EL (cell line): ENCODE measurements around the gene PTCHD1.

Source experiments
- DNase-seq: peaks from one replicate; pipeline ENCODE4 v3.0.0-alpha.2; 2016

PTCHD1 gene

DNA sequence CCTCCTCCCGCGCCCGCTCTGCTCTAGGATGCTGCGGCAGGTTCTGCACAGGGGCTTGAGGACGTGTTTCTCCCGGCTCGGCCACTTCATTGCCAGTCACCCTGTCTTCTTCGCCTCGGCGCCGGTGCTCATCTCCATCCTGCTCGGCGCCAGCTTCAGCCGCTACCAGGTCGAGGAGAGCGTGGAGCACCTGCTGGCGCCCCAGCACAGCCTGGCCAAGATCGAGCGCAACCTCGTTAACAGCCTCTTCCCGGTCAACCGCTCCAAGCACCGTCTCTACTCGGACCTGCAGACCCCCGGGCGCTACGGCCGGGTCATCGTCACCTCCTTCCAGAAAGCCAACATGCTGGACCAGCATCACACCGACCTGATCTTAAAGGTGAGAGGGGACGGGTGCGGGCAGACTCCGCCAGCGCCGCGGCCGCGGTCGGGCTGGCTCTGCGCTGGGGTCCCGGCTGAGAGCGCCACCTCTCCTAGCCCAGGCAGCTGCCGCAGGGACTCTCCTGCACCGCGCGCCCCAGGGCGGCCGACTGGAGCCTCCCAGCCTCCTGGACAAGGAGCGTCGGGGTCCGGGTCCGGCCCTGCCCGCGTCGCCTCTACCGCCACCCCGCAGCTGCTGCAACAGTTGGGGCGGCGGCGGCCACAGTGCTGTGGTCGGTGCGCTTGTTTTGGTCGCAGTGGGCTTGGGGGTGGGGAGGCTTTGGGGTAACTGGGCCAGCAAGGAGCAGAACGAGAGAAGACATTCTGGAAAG lies at the start of gene PTCHD1:
PTCHD1 (plus strand) TSS at position 2 of the 752 bp plus-strand sequence; CDS start at position 29, 27 bp downstream.
- no peak for DNase-seq

DNA sequence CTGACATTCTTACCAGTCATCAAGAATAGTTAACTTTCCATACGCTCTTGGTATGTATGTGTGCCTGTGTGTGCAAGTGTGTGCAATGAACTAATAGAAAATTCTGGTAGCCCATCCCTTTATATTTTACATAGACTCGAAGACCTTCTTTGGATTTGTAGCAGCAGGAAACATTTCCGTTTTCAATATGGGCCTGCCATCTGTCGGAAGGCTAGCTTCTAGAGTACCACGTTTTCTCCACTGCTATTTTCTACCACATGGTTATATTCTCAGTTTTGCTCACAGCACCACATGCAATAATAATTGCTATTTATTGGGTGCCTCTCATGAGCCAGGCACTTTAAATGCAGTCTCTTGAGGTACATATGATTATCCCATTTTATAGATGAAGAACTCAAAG lies 47.9 kb upstream of the PTCHD1 start:
- no peak for DNase-seq

DNA sequence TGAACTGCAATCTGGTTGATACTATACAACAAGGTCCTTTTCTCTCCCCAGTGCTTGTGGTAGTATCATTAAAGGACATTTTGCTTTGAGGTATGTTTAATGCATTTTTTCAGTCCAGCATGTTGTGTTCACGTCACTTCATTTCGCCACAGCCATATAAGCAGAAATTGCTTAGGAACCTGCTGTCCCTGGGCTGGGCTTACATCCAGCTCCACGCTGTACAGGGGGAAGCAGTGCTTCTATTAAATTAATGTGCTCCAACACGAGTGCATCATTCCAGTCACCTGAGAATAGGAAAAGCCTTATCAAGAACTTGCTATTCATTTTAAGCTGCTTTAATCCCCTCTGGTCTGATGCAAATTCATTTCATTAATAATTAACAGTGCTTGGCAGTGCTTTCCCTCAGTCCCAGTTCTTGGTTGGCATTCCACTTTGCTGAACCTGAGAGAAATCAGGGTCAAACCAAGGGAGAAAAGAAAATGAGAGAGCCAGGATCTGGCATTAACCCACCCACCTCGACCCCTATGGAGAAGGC lies 47.4 kb upstream of the PTCHD1 start:
- DNase-seq = no peak

DNA sequence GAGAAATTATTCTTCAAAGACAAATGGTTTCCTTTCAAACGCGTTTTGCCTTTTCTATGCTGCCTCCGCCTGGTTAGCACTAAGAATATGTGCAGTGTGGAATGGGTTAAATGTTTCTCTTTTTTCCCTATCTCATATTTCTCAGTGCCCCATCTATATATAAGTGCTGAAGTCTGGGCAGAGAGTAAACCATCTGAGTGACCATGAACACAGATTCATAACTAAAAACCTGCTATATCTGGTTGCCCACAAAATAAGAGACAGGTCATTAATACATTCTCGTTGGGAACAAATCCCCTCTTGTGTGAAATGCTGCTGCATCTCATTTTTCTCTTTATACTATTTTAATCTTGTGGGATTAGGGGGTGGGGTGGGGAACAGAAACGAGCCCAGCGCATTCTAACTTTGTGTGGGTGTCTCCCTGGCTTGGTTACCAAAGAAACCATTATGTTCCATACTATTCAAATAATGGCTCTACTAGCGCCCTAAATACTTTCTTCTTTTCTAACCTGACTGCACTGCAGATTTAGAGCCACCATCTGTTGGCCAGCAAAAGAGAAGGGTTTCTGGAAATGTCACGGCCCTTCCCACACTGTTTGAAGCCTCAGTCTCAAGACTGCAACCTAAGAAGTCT lies 42.2 kb upstream of the PTCHD1 start:
- no peak for DNase-seq

DNA sequence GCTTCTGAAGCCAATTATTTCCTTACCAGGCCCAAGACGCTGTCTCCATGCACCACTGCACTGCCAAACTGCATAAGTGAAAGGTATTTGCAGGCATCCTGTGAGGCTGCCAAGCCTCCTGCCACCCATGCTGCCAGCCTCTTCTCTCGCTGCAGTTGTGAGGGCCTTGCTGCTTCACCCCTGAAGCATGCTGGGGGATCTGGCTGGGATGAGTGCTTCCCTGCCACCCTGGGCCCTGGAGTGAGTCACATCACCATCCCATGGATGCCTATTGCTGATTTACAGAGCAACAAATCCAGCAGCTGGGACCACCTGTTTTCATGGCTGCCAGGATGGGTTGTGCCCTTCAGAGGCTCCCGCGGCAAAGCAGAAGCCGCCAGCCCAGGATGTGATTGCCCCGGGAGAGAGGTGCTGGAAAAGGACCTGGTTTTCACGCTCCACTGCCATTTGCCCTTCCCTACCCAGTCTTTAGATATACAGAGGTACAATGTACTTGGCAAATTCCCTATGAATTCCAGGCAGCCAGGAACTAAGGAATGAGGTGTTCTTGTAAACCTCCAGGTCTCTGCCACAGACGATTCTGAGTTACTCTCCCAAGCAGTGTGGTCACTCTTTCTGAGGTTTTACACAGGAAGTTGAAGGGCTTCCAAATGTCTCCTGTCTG lies 41.5 kb upstream of the PTCHD1 start:
- DNase-seq = peak; percentile 1

DNA sequence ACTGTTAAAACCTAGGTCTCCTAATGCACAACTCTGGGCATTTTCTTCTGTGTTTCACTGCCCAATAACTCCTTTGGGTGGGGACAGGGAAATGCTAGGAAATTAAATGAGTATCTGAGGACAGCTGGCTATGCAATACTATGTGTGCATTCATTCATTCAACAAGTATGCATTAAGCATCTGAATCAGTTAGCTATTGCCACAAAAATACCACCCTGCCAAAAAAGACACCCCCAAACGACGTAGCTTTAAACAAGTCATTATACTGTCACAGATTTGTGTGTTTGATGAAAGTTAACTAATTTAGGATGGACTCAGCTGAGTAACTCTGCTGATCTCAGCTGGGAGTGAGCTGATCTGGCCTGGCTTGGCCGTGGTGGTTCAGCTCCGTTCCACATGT lies 29.8 kb upstream of the PTCHD1 start:
- DNase-seq = no peak

DNA sequence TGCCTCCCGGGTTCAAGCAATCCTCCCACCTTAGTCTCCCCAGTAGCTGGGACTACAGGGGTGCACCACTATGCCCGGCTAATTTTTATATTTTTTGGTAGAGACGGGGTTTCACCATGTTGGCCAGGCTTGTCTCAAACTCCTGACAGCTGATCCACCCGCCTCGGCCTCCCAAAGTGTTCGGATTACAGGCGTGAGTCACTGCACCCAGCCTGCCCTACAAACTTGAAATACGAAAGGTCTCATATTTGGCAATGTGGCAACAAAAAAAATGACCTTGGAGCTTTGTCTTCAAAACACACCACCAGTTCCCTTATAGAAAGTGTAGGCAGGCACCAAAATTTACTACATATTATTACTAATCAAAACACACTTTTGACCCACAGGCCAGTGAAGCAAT lies 22.9 kb upstream of the PTCHD1 start:
- DNase-seq = no peak

DNA sequence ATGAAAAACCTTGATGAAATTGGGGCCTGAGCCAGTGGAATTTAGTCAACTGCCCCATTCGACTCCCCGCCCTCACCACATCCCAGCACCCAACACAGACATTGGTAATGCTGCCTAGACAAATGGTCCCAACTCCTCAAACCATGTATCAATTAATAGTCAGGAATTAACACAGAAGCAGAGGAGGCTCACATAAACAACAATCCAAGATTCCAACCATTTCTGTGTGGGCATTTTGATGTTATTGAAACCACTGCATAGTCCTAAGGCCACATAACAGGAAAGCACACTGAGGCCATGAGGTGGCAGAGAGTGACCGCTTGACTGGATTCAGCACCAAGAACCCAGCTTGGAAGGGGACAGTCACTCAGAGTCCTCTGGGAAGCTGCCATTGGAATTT lies 22.5 kb upstream of the PTCHD1 start:
- DNase-seq = no peak

DNA sequence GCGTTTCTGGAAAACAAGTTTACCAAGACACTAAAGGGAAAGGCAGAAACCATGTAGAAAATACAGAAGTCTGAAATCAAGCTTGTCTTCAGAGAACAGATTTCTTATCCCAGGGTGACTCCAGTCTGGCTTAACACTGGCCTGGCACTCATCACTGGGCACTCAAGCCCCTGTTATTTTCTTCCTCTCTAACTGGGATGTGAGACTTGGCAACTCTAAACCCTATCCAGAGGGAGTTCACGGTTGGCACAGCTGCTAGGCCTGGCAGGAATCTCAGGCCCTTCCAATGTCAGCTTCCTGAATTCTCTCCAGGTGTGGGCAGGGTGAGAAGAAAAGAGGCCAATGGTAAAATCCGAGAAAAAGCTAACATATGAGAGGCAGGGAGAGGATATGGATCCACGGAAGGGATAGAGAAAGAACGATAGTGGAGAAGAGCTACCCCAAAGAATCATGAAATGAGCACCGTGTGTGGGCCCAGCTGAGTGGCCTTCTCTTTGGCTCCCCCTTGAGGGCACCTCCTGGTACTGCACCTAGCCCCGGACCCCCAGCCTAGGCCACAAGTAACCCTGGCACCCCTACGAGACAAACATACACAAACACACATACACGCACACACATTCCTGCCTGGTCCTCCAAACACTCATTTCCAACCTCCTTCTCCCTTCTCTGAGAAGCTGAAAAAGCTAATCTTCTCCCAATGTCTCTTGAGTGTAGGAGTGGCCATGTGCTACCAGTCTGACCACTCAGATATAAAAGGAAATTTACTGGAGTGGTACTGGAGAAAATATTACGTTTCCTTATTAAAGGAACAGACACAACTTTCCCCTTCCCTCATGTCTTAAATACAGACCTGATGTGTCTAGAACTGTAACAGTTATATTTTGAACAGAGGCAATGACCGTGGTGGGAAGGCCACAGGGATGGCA lies 16.6 kb upstream of the PTCHD1 start:
- peak; percentile 8 for DNase-seq

DNA sequence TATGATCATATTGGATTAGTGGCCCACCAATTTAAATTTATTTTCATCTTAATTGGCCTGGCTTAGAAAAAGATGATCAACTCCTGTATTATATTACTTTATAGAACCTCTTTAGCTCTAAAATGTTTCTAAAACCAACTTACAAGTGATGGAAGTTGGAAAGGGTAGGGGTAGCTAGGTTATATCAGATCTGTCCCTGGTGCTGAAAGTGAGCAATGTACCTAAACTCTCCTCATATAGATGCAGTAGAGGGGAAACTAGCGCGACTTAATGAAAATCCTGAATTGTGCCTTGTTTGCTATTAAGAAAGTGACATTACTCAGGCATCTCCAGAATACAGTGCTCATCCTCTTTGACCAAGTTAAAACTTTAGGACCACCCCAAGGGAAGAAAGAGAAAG lies 7.5 kb upstream of the PTCHD1 start:
- DNase-seq = no peak

DNA sequence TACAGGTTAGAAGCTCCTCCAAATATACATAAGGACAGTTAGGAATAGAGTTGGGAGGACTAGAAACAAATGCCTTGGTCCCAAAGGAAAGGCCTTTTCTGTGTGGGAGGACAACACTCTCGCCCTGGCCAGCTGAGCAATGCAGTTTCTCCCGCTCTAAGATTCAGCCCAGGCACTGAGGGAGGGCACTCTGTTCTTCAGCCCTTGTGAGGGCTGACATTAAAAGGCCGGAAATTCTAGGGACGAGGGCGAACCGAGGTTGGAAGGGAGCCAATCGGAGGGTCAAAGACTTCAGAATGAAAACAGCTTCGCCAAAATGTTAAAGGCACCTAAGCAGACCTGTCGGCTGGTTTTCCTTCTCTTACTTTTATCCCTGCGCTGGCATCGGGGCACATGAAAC lies 2.9 kb upstream of the PTCHD1 start:
- no peak for DNase-seq

DNA sequence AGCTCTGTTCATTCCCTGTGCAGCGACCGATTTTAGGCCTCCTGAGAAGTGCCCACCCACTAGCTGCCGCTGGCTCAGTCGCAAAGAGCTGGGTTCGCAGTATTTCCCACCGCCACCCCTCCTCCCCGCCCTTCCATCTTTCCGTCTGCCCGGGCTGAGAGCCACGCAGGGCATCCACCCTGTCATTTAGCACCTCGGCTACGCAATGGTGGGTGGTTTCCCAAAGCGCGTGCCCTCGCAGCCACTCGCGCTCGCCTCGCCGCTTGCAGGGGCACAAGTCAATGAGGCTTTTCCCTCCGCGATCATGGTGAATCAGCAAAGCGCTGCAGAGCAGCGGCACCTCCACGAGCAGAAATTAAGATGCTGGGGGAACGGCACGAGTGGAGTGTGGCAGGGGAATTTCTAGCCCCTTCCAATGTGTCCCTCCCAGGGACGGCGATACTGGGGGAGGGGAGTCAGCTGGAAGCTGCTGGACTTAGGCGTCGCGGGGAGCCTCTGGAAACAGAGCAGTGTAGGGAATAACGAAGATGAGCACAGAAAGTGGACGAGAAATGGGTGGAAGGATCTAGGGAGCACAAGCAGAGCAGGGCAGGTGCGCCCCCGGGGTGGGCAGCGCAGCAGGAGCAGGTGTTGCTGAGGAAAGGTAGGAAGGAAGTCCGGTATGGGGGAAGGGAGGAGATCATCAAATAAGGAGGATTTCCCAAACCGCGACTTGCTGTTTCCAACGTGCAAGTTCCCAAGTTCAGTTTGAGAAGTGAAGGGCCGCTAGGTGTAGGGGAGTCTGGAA lies 2.4 kb upstream of the PTCHD1 start:
- no peak for DNase-seq

DNA sequence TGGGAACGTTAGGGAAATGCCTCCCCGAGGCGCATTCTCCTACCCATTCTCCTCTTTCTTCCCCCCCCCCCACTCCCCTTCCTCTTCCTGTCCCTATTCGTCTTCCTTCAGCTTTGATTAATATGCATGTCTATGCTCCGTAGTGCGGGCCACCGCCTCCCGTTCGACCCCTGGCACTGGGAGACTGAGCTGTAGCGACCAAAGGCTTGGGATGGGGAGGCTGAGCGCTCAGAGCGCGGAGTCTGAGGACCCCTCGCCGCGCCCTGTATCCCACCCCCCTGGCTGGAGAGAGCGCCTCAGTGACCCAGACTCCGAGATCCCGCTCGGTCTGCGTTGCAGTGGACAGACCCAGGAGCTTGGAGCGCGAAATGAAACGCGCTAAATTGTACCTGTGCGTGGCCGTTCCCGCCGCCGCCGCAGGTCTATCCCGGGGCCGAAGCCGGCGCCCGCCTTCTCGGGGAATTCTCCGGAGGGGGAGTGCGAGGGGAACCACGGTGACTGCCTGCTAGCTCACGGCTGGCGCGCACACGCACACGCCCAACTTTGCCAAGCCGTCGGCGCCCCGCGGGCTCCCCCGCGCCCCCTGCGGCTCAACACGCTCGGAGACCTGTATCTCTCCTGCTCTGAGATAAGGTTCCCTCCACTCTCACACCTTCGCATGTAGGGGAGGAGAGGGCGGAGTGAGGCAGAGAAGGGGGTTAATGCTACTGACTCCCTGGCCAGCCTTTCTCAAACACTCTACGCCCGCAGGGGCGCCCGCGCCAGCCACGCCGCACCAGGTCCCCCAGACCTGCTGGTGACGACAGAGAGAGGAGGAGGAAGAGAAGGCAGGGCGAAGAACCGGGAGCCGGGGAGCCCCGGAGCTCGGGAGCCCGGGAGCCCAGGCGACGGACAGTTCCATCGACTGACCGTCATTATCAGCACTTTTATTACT lies 1.5 kb upstream of the PTCHD1 start:
- no peak for DNase-seq

DNA sequence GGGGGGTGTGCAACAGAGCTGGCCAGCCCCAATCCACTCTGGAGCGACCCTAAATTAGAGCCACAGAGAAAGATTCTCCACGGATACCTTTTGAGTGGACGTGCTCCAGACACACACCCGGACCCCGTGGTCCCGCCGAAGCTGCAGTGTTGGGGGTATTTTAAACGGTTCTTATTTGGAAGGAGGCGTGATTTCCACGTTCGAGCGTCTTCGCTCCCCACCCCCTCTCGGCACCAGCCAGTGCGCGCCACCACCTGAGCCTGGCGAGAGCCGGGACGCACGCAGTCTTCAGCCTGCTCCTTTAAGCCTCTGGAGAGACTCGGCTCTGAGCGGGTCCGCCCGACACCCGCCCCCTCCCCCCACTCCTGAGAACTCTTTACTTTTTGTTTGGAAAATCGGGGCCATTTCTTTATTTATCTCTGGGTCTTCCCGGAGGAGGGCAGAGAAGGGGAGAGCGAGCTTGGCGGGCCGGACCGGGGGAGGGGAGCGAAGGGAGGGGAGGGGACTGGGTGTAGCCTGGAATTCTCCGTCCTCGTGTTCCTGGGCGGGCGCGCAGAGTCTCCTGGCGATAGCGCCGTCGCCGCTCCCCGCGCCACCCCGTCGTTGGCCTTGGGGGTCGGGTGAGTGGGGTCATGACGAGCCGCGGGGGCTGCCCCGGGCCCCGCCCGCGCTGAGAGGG lies 668 bp upstream of the PTCHD1 start:
- DNase-seq = no peak

DNA sequence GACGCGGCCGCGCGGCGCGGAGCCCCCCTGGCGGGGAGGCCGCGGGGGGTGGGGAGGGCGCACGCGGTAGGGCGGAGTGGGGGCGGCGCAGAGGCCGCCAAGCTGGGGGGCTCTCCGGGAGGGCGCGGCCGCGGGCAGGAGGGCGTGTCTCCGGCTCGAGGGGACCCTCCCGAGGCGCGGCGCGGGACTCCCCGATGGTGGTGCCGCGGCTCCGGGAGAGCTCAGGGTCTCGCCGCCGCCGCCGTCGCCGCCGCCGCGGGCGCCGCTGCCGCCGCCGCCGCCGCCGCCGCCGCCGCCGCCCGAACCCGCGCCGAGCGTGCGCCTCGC lies 165 bp upstream of the PTCHD1 start:
- DNase-seq = no peak

DNA sequence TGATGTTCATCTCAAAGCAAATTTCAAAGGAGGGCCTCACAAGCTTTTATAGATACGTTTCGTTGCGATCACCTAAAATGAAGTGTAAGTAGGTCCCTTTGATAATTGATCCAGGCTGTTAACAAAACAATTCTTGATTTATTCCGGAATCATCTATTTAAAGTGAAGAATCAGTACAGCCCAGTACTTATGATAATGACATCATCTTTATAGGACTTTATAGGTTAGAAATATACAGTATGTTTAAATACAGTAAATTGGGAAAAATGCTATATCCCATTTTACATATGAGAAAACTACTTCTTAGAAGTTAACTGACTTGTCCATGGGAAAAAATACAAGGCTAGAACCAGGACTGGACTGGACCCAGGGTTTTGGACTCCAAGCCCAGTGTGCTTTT lies 3.7 kb downstream of the PTCHD1 start:
- DNase-seq = no peak

DNA sequence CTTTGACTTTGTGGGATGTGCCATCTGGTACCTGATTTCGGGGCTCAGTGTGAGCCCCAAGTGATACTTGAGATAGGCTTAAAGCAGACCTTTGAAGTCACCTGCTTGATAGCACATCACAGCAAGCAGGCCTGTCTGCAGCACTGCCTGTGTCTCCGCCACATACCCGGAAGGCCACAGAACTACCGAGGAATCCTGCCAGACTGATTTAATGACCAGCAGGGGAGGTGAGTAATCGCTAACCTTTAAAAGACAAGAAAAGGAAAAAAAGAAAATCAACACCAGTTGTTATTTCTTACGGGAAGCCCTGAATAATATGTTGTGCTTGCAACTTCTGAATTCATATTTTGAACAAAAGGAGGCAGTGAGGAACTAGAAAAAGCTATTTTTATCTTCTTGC lies 6.8 kb downstream of the PTCHD1 start:
- DNase-seq = no peak

DNA sequence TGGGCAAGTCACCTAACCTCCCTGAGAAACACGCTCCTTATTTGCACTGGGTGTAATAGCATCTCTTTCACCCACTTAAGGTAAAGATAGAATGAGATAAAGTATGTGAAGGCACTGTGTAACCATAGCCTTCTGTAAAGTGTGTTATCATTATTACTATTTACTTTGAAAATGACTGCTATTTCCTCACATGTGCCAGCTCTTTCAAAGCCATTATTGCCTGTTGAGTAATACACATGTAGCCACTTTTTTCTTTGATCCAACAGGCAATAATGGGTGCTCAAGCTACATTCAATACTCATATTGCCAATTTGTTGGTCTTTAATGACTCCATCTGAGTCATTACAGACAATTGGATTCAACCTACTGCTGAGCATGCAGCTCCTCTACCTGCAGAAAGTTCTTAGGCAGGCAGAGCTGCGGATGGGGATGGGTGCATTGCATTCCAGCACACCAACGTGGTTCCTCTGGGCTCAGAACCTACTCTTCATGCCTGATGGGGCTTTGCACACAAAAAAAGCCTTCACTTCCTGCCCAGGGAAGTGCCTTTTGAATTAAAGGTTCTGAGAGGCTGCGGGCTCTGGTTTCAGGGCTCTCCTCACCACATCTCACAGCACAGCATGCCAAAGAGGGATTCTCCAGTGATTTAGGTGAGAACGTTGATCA lies 9.7 kb downstream of the PTCHD1 start:
- no peak for DNase-seq

DNA sequence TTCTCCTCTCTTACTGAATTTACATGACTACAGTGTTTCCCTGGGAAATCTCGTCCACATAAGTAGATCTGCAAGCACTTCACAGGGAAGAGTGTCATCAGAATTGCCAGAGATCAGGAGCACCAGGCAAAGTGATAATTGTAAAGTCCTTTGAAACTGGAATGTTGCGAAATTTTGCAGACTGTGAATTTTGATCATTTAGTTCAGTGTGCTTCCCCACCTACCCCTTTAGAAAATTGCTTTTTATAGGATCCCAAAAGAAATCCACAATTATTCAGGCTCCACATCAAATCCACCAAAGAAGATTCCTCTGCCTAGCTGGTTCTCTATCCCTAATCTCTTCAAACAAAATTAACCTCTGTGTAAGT lies 10.2 kb downstream of the PTCHD1 start:
- DNase-seq = no peak

DNA sequence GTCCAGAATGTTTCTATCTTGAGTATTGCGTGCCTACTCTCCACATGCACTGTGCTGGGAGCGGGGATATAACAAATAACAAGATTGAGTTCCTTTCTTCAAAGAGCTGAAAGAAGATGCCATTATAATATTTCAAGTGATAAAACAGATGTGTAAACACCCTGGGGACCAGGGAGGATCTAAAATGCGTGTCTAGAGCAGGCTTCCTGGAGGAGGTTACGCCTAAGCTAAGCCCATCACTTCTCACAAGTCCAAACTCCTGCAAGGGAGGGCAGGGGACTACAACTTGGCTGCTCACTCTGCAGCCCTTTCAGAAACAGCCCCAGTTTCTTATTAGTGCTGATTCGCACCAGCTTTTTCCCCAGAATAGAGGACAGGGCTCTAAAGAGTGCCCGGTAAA lies 21.5 kb downstream of the PTCHD1 start:
- no peak for DNase-seq
